ENCODE data around the gene CNTN4. TPM values are rescaled to one million over a fixed set of nuclear protein-coding genes. Genes with fewer than 3 reads are reported as not detected.

Gene CNTN4
- total and polyA plus RNA-seq, 4 donors, result 1.2 to 3.8 (median 2.6) TPM

DNA sequence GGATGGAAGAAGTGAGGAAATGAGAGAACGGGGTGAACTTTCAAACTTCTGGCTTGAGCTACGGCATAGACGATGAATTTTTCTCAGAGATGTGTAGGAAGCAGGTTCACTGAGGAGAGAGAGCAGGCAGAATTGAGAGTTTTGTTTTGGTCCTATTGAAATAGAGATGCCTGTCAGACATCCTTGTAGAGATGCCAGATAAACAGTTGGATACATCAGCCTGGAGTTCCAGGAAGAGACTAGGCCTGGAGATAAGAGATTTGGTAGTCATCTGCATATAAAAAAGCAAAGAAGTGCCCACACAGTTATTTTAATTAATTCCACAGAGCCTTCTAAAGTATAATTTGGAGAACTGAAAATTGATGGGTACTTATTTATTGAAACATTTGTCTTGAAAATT is 515.9 kb downstream of the CNTN4 start:
- no peak for DNase-seq (ENCODE audit: low spot score)
- Histone ChIP-seq H3K4me1 (ENCODE audit: control insufficient read depth in 4 of 4, insufficient read depth in 4 of 4, low read length in 3 of 4) (no peaks in the 10 kb centered on the region), H3K36me3 (ENCODE audit: control insufficient read depth in 4 of 4, insufficient read depth in 3 of 4, low read depth in 1 of 4, low read length in 3 of 4) (no peaks in the 10 kb centered on the region), H3K27me3 (ENCODE audit: control insufficient read depth in 4 of 4, insufficient read depth in 4 of 4, low read length in 3 of 4) (no peaks in the 10 kb centered on the region), H3K9ac (ENCODE audit: low read depth in 1 of 2, low read length in 2 of 2) (no peak overlapping the region), H3K27ac (ENCODE audit: low read depth in 1 of 2, low read length in 2 of 2) (no peak overlapping the region), H3K4me3 (ENCODE audit: low read depth in 1 of 3, low read length in 3 of 3) (no peak overlapping the region), H3K9me3 (ENCODE audit: control insufficient read depth in 4 of 4, low read length in 3 of 4) (no peaks in the 10 kb centered on the region)
- WGBS, result 90% methylated on average over 3 of the region's 3 CpGs
- no peak for TF ChIP-seq HNF4A (conservative IDR thresholded peaks at IDR 0.05)
- no peak for TF ChIP-seq FOXA2 (IDR thresholded peaks at IDR 0.05)
- TF ChIP-seq EGR1 (IDR thresholded peaks at IDR 0.05; ENCODE audit: low read depth in 2 of 2), result no peak
- TF ChIP-seq, protein P1, sequence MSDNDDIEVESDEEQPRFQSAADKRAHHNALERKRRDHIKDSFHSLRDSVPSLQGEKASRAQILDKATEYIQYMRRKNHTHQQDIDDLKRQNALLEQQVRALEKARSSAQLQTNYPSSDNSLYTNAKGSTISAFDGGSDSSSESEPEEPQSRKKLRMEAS (IDR thresholded peaks at IDR 0.05), result no peak
- TF ChIP-seq, protein P2, sequence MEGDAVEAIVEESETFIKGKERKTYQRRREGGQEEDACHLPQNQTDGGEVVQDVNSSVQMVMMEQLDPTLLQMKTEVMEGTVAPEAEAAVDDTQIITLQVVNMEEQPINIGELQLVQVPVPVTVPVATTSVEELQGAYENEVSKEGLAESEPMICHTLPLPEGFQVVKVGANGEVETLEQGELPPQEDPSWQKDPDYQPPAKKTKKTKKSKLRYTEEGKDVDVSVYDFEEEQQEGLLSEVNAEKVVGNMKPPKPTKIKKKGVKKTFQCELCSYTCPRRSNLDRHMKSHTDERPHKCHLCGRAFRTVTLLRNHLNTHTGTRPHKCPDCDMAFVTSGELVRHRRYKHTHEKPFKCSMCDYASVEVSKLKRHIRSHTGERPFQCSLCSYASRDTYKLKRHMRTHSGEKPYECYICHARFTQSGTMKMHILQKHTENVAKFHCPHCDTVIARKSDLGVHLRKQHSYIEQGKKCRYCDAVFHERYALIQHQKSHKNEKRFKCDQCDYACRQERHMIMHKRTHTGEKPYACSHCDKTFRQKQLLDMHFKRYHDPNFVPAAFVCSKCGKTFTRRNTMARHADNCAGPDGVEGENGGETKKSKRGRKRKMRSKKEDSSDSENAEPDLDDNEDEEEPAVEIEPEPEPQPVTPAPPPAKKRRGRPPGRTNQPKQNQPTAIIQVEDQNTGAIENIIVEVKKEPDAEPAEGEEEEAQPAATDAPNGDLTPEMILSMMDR (IDR thresholded peaks at IDR 0.05; ENCODE audit: low read depth, low read length, missing input control), result no peak
- TF ChIP-seq NR2F2 (IDR thresholded peaks at IDR 0.05), result no peak
- no peak for TF ChIP-seq RAD21 (IDR thresholded peaks at IDR 0.05)
- no peak for TF ChIP-seq HNF4G (IDR thresholded peaks at IDR 0.05)
- no peak for TF ChIP-seq JUND (IDR thresholded peaks at IDR 0.05)
- no peak for TF ChIP-seq YY1 (IDR thresholded peaks at IDR 0.05)
- no peak for TF ChIP-seq TAF1 (conservative IDR thresholded peaks at IDR 0.05)
- TF ChIP-seq, protein P3, sequence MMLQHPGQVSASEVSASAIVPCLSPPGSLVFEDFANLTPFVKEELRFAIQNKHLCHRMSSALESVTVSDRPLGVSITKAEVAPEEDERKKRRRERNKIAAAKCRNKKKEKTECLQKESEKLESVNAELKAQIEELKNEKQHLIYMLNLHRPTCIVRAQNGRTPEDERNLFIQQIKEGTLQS (IDR thresholded peaks at IDR 0.05), result no peak
- TF ChIP-seq SP1 (IDR thresholded peaks at IDR 0.05), result no peak
- TF ChIP-seq, protein P4, sequence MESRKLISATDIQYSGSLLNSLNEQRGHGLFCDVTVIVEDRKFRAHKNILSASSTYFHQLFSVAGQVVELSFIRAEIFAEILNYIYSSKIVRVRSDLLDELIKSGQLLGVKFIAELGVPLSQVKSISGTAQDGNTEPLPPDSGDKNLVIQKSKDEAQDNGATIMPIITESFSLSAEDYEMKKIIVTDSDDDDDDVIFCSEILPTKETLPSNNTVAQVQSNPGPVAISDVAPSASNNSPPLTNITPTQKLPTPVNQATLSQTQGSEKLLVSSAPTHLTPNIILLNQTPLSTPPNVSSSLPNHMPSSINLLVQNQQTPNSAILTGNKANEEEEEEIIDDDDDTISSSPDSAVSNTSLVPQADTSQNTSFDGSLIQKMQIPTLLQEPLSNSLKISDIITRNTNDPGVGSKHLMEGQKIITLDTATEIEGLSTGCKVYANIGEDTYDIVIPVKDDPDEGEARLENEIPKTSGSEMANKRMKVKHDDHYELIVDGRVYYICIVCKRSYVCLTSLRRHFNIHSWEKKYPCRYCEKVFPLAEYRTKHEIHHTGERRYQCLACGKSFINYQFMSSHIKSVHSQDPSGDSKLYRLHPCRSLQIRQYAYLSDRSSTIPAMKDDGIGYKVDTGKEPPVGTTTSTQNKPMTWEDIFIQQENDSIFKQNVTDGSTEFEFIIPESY (IDR thresholded peaks at IDR 0.05), result no peak
- no peak for TF ChIP-seq GABPA (IDR thresholded peaks at IDR 0.05 in 1 of 2, conservative IDR thresholded peaks at IDR 0.05 in 1 of 2)
- TF ChIP-seq FOXA1 (IDR thresholded peaks at IDR 0.05), result no peak
- no peak for TF ChIP-seq RXRA (IDR thresholded peaks at IDR 0.05)
- TF ChIP-seq, protein P5, sequence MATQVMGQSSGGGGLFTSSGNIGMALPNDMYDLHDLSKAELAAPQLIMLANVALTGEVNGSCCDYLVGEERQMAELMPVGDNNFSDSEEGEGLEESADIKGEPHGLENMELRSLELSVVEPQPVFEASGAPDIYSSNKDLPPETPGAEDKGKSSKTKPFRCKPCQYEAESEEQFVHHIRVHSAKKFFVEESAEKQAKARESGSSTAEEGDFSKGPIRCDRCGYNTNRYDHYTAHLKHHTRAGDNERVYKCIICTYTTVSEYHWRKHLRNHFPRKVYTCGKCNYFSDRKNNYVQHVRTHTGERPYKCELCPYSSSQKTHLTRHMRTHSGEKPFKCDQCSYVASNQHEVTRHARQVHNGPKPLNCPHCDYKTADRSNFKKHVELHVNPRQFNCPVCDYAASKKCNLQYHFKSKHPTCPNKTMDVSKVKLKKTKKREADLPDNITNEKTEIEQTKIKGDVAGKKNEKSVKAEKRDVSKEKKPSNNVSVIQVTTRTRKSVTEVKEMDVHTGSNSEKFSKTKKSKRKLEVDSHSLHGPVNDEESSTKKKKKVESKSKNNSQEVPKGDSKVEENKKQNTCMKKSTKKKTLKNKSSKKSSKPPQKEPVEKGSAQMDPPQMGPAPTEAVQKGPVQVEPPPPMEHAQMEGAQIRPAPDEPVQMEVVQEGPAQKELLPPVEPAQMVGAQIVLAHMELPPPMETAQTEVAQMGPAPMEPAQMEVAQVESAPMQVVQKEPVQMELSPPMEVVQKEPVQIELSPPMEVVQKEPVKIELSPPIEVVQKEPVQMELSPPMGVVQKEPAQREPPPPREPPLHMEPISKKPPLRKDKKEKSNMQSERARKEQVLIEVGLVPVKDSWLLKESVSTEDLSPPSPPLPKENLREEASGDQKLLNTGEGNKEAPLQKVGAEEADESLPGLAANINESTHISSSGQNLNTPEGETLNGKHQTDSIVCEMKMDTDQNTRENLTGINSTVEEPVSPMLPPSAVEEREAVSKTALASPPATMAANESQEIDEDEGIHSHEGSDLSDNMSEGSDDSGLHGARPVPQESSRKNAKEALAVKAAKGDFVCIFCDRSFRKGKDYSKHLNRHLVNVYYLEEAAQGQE (IDR thresholded peaks at IDR 0.05), result no peak

Data from liver (tissue), 9 donors.